SU-DHL-6 (cell line): Measurements from ENCODE around the gene MRPS27.

Experiments
- H2AFZ ChIP-seq: fragments of 200-600 bp; sonication (generic); 2 replicates; pipeline ENCODE4 v1.6.1; 2014; ENCODE audit warnings: low read depth, mild to moderate bottlenecking, moderate library complexity, mixed read lengths, antibody characterized with exemption, low read length; ENCODE audit not compliant: severe bottlenecking
- H3F3A ChIP-seq: fragments of 200-600 bp; shearing (Covaris generic); 2 replicates; pipeline ENCODE4 v1.6.0; 2016; ENCODE audit warnings: antibody characterized with exemption, mild to moderate bottlenecking; ENCODE audit not compliant: insufficient read depth
- H3K27ac ChIP-seq: fragments of 200-600 bp; sonication (generic); 2 replicates; pipeline ENCODE4 v1.5.1; 2016; ENCODE audit warnings: low read depth, mild to moderate bottlenecking, low read length, moderate library complexity, mixed read lengths
- H3K27me3 ChIP-seq: fragments of 200-600 bp; sonication (generic), shearing (Covaris generic); 2 replicates; pipeline ENCODE4 v1.6.0; 2014; ENCODE audit warnings: mild to moderate bottlenecking, low read length
- H3K36me3 ChIP-seq: fragments of 200-600 bp; sonication (generic); 2 replicates; pipeline ENCODE4 v1.6.1; 2014; ENCODE audit warnings: mild to moderate bottlenecking, low read length, mixed read lengths
- H3K4me2 ChIP-seq: fragments of 300-600, 200-600 bp; shearing (Covaris generic), sonication (generic); 2 replicates; pipeline ENCODE4 v1.6.0; 2014; ENCODE audit warnings: low read length, low read depth, mild to moderate bottlenecking; ENCODE audit not compliant: poor library complexity, severe bottlenecking
- H3K4me3 ChIP-seq: fragments of 200-600 bp; sonication (generic); 2 replicates; pipeline ENCODE4 v1.5.1; 2014; ENCODE audit warnings: antibody characterized with exemption, low read length, mild to moderate bottlenecking, mixed read lengths; ENCODE audit not compliant: insufficient read depth, poor library complexity, severe bottlenecking
- H3K79me2 ChIP-seq: fragments of 200-600 bp; sonication (generic); 2 replicates; pipeline ENCODE4 v1.6.1; 2014; ENCODE audit warnings: mild to moderate bottlenecking, low read length, moderate library complexity; ENCODE audit not compliant: insufficient read depth
- H3K9ac ChIP-seq: fragments of 200-600 bp; sonication (generic); 2 replicates; pipeline ENCODE4 v1.7.0; 2014; ENCODE audit warnings: mild to moderate bottlenecking, low read length
- H3K9me2 ChIP-seq: fragments of 200-600 bp; sonication (generic); replicated peaks from 2 replicates; pipeline ENCODE4 v1.6.1; 2014; ENCODE audit warnings: low read length; ENCODE audit not compliant: insufficient read depth
- H3K9me3 ChIP-seq: fragments of 200-600 bp; sonication (generic); 2 replicates; pipeline ENCODE4 v1.6.1; 2014; ENCODE audit warnings: low read length, mixed read lengths; ENCODE audit not compliant: insufficient read depth
- H4K20me1 ChIP-seq: fragments of 200-600 bp; sonication (generic); 2 replicates; pipeline ENCODE4 v1.6.1; 2014; ENCODE audit warnings: low read depth, mild to moderate bottlenecking, antibody characterized with exemption, low read length, moderate library complexity, mixed read lengths
- CTCF ChIP-seq: fragments of 200-600 bp; sonication (generic); IDR thresholded peaks from one replicate; pipeline ENCODE4 v1.5.1; 2017; ENCODE audit warnings: antibody characterized with exemption, mild to moderate bottlenecking, low read length, moderate library complexity; ENCODE audit not compliant: insufficient read depth, poor library complexity, severe bottlenecking
- EZH2phosphoT487 ChIP-seq: fragments of 200-600 bp; sonication (generic), shearing (Covaris generic); conservative IDR thresholded peaks from 2 replicates; pipeline ENCODE4 v1.6.1; 2018; ENCODE audit warnings: mild to moderate bottlenecking, antibody characterized with exemption, low read length, moderate library complexity, mixed read lengths

The MRPS27 gene

GRCh38 chr5:72189146-72189545, 130.9 kb downstream of the MRPS27 start:
- Histone ChIP-seq H3K27me3 (no peaks in the 10 kb centered on the region), H3K9me2 (no peaks in the 10 kb centered on the region), H3K4me3 (no peak overlapping the region), H3K36me3 (no peaks in the 10 kb centered on the region), H4K20me1 (no peaks in the 10 kb centered on the region), H3K9me3 (no peaks in the 10 kb centered on the region), H3K27ac (no peak overlapping the region), H3F3A (no peaks in the 10 kb centered on the region), H2AFZ (no peak overlapping the region), H3K4me2 (no peak overlapping the region), H3K9ac (no peak overlapping the region), H3K79me2 (no peaks in the 10 kb centered on the region)
- TF ChIP-seq EZH2phosphoT487 (no peak), CTCF (no peak)

- Histone ChIP-seq H4K20me1 (no peaks in the 10 kb centered on the region), H2AFZ (no peak overlapping the region), H3K4me3 (no peak overlapping the region), H3K4me2 (no peak overlapping the region), H3K9me2 (no peaks in the 10 kb centered on the region), H3K9me3 (no peaks in the 10 kb centered on the region), H3K27me3 (no peaks in the 10 kb centered on the region), H3K9ac (no peak overlapping the region), H3K27ac (no peak overlapping the region), H3F3A (no peaks in the 10 kb centered on the region), H3K79me2 (no peaks in the 10 kb centered on the region), H3K36me3 (no peaks in the 10 kb centered on the region)
- no peak for TF ChIP-seq CTCF
- TF ChIP-seq EZH2phosphoT487, result no peak
Measured at GRCh38 chr5:72188166-72188565, 131.9 kb downstream of the MRPS27 start.

- no peak overlapping the region for H3K9ac ChIP-seq
- TF ChIP-seq EZH2phosphoT487 (no peak), CTCF (no peak)
- H3K79me2 ChIP-seq, result no peaks in the 10 kb centered on the region
- H2AFZ ChIP-seq, result no peak overlapping the region
- H3K36me3 ChIP-seq, result no peaks in the 10 kb centered on the region
- no peaks in the 10 kb centered on the region for H3K9me3 ChIP-seq
- H3F3A ChIP-seq, result no peaks in the 10 kb centered on the region
- H3K27me3 ChIP-seq, result no peaks in the 10 kb centered on the region
- no peaks in the 10 kb centered on the region for H3K9me2 ChIP-seq
- no peak overlapping the region for H3K4me2 ChIP-seq
- no peak overlapping the region for H3K27ac ChIP-seq
- H3K4me3 ChIP-seq, result no peak overlapping the region
- H4K20me1 ChIP-seq, result no peaks in the 10 kb centered on the region
Measured at GRCh38 chr5:72187388-72188075, 132.5 kb downstream of the MRPS27 start.
